DLD1 (cell line): ENCODE results near the gene NDUFAB1.
"Not testable (repeated sequence)": the region's sequence is repeated elsewhere in the genome, so short reads cannot be mapped to it uniquely, and the experiment has no call there.

Experiments used
- in situ Hi-C: cut with HindIII; loops from 2 replicates; pipeline ENCODE4 v1.10.0; 2017; ENCODE audit warnings: low sequenced_read_pairs

NDUFAB1 gene

DNA sequence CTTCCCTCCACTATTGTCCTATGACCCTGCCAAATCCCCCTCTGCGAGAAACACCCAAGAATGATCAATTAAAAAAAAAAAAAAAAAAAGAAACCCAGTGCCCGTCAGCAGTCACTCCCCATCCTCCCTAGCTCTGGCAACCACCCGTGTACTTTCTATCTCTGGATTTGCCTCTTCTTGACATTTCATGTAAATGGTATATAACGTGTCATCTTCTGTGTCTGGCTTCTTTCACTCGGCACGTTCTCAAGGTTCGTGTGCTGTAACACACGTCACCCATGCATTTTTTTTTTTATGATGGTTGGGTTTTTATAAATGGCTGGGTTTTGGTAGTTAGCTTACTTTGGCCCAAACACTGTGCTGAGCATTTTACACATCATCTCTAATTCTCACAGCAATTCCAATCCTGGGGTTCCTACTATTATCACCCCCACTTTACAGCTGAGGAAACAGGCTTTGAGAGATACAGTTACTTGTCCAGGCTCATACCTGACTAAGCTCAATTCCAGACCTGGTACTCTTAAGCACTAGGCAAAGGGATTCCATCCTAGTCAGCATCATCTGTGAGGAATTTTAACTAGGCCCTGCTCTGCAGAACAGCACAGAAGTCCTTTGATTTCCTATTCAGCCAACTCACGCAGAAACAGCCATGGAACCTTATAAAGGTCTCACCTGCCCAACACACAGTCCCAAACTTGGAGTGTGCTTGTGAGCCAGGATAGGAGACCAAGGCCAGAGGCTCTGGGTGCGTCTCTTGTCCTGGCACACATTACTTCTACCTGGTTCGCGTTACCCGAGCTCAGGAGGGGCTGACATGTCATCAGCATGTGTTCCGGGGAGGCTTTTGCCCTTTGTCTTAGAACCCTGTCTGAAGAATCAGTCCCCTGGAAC, 11.7 kb downstream of the NDUFAB1 start:
- in situ Hi-C loops, result no loop called here

- in situ Hi-C loops, result not testable (repeated sequence)
Observed at GRCh38 chr16:23583271-23583670, 12.8 kb downstream of the NDUFAB1 start.

DNA sequence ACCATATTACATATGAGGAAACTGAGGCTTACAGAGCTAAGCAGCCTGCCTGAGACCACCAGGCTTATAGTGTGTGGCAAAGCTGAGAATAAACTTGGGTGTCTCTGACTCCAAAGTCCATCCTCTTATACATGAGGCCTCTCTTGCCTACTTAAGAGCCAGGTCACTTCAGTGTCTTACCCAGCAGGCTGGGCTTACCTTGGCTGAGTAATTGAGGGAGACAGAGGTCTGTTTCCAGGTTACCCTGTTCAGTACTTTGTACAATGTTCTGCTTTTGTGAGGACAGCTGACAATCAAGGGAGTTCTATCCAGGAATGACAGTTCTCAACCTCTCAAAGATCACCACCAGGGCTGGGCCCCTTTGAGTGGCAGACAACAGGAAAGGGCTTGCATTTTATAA, 14.4 kb downstream of the NDUFAB1 start:
- in situ Hi-C loops, result no loop called here

- in situ Hi-C loops, result no loop called here
Observed at GRCh38 chr16:23580391-23580790, 15.7 kb downstream of the NDUFAB1 start.

DNA sequence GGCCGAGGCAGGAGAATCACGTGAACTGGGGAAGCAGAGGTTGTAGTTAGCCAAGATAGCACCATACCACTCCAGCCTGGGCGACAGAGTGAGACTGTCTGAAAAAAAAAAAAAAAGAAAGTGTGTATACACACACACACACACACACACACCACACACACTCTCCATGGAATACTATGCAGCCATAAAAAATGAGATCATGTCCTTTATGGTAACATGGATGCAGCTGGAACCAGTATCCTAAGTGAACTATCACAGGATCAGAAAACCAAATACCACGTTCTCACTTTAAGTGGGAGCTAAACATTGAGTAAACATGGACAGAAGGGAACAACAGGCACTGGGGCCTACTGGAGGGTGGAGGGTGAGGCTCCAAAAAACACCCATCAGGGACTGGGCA, 16.7 kb downstream of the NDUFAB1 start:
- in situ Hi-C loops, result no loop called here

- in situ Hi-C loops, result no loop called here
Observed at GRCh38 chr16:23578101-23578830, 17.9 kb downstream of the NDUFAB1 start.

DNA sequence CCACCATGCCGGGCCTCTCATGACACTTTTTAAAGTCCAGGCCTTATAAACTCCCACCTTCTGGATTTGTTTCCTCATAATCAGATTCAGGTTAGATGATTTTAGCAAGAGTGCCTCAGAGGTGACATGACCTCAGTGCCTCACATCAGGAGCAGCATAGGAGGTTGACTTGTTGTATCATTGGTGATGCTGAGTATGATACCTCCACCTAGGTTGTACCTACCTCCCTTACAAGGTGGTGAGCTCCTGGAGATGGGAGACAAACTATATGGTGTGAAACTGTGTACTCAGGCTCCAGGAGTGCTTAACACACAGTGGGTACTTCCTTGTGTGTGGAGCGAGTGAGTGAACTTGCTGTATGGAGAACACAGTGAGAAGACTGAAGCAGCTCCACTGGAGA, 18.6 kb downstream of the NDUFAB1 start:
- in situ Hi-C loops, result no loop called here

GRCh38 chr16:23575834-23576233, 20.3 kb downstream of the NDUFAB1 start:
- in situ Hi-C loops, result no loop called here

DNA sequence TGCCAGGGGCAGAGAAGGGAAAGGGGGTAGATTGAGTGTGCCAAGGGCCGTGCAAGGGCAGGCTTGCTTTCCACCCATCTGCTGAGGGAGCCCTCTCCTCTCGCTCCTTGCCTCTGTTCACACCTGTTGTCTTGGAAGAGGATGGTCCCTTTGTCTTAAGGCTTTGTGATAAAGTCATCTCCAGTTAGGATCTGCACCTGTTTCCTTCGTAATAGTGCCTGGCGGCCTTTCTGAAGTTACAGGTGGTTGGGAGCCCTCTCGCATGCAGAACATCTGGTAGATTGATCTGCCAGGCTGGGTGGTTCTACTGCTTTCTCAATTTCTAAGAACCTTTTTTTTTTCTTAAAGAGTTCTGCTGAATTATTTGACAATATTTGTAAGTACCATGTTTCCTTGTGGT, 22.3 kb downstream of the NDUFAB1 start:
- in situ Hi-C loops, result no loop called here

GRCh38 chr16:23572394-23572793, 23.7 kb downstream of the NDUFAB1 start:
- in situ Hi-C loops, result no loop called here

GRCh38 chr16:23571895-23572294, 24.2 kb downstream of the NDUFAB1 start:
- in situ Hi-C loops, result no loop called here

GRCh38 chr16:23570992-23571632, 25.0 kb downstream of the NDUFAB1 start:
- in situ Hi-C loops, result no loop called here

DNA sequence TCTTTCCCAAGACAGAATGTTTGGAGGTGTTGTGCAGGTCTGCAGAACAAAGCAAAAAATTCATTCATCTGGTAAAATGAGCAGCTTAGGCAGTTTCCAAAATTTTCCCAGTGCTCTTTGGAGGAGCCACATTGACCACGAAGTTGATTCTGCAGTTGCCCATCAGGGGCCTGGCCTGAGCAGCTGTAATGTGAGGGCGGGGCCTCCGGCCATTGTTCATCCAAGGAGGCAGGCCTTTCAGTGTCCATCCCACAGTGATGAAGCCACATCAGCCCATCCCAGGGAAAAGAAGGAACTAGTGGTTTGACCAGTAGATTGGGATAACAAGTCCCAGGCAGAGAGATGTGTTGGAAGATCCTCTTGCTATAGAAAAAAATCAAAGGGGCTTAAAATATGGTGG, 28.5 kb downstream of the NDUFAB1 start:
- in situ Hi-C loops, result no loop called here

DNA sequence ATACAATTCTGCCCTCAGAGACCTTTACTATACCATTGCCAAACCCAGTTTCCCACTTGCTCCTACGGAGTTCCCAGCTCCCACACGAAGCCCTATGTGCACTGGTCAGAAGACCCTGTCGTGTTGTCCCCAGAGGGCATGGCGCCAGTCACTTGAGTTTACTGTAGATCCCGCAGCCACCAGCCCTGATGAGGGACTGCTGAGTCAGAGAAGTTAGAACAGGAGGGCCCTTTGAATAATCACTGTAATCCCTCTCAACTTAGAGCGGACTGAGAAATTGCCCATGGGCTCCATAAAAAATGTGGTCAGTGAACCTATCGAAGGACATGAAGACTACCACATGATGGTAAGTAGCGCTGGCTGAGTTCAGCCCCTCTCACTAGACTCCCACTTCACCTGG, 29.4 kb downstream of the NDUFAB1 start:
- in situ Hi-C loops, result no loop called here

DNA sequence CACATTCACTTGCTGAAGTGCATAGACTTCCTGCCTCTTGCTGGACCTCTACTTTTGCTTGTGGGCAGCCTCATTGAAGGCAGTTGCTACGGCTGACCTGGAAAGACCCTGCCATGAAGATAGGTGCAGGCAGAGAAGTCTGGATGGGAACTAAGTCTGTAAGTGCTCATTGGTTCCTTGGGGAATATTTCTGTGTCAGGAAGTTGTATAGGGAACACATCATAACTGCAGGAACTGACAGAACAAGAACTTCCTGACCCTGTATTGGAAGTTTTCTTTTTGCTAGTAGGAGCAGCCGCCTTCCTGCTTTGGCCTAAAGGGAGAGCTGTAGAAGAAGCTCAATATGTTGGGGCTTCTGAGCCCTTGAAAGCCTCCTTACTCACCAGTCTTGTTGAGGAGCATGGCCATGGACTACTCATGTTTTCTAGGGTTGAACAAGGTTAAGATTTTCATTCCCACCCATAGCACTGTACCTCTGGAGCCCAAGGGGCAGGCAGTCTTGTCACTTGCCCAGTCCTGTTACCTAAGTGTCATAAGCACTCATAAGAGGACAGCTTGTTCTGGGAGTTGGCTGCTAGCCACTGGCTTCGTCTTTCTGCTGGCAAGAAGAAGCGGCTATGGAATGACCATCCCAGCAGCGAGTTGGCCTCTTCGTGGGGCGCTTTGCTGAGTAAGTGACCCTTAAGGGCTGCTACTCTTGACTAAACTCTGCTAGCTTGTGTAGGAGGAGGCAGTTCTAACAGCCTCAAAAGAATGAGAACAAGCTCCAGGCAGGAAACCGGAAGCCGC, 31.3 kb downstream of the NDUFAB1 start:
- in situ Hi-C loops, result no loop called here

GRCh38 chr16:23563186-23563585, 32.9 kb downstream of the NDUFAB1 start:
- in situ Hi-C loops, result no loop called here

DNA sequence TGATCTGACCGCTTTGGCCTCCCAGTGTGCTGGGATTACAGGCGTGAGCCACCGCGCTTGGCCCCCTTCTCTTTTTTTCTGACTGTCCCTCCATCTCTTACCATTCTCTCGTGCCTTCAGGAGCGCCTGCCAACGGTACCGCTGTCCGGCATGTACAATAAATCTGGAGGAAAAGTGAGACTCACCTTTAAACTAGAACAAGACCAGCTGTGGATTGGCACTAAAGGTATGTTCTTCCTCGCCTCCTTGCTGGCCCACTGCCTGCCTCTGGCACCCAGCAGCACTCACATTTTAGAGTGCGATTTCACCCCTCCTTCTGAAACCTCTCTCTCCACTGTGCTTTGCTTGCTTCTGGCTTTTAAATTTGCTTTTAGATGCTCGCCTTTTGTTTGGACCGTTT, 33.6 kb downstream of the NDUFAB1 start:
- in situ Hi-C loops, result no loop called here

DNA sequence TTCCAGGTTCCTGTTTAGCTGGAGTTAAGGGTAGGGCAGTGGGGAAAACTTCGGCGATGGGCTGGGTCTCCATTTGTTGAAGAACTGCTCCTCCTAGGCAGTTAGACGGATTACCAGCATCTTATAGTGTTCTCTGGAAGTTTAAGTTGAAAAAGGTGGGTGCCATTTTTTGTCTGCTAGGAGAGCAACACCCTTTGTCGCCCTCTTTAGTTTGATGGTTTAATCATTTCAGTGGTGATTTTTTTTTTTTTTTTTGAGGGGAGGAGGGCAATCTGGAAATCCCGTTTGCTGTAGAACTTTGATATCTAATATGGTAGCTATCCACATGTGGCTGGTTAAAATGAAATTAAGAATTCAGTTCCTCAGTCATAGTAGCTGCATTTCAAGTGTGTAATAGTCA, 34.5 kb downstream of the NDUFAB1 start:
- in situ Hi-C loops, result no loop called here

DNA sequence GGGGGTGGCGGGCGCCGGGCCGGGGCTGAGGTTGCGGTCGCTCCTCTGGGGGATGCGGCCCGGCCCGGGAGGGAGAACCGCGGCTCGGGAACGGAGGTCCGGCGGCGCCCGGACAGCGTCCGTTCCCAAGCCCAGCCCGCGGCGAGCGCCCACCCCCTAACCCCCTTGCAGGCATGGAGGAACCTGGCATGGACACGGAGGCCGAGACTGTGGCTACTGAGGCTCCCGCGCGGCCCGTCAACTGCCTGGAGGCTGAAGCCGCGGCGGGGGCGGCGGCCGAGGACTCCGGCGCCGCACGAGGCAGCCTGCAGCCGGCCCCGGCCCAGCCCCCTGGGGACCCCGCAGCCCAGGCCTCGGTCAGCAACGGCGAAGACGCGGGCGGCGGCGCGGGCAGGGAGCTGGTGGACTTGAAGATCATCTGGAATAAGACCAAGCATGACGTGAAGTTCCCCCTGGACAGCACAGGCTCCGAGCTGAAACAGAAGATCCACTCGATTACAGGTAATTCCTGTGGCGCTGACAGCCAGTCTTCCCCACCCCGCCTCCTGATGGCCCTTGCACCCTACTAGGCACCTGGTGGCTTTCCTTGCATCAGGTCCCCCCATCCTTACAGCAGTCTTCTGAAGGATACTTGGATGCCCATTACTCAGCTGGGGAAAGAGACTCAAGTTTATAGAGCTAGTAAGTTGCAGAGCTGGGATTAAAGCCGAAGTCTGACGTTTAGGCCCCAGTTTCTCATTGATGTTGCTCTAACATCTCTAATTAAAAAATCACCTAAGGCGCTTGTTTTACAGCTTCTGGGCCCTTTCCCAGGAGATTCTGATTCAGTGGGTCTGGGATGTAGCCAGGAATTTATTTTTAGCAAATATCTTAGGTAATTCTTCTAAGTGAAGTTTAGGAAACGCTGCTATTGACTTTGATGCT, 38.1 kb downstream of the NDUFAB1 start:
- in situ Hi-C loops, result no loop called here
